ENCODE measurements around the gene STK32C. TPM values are rescaled to one million over a fixed set of nuclear protein-coding genes. Genes with fewer than 3 reads are reported as not detected.

STK32C gene
- total RNA-seq, 1 experiment from 2014 or later, result 20.7 TPM

- DNase-seq (ENCODE audit: unreplicated experiment), result no peak
- ChIA-PET POLR2A (no interaction called here), CTCF (interaction anchor here (0.6 kb wide), 1 partner anchor 10 kb away, joined by 3 read pairs; no protein-coding TSS in a partner anchor)
- no peak overlapping the region for H3K27ac Mint-ChIP-seq (ENCODE audit: low read depth, unreplicated experiment)
- H3K4me1 Mint-ChIP-seq (ENCODE audit: insufficient read depth, unreplicated experiment), result no peaks in the 10 kb centered on the region
- H3K4me3 Mint-ChIP-seq (ENCODE audit: unreplicated experiment), result no peak overlapping the region
- TF ChIP-seq, protein P1, sequence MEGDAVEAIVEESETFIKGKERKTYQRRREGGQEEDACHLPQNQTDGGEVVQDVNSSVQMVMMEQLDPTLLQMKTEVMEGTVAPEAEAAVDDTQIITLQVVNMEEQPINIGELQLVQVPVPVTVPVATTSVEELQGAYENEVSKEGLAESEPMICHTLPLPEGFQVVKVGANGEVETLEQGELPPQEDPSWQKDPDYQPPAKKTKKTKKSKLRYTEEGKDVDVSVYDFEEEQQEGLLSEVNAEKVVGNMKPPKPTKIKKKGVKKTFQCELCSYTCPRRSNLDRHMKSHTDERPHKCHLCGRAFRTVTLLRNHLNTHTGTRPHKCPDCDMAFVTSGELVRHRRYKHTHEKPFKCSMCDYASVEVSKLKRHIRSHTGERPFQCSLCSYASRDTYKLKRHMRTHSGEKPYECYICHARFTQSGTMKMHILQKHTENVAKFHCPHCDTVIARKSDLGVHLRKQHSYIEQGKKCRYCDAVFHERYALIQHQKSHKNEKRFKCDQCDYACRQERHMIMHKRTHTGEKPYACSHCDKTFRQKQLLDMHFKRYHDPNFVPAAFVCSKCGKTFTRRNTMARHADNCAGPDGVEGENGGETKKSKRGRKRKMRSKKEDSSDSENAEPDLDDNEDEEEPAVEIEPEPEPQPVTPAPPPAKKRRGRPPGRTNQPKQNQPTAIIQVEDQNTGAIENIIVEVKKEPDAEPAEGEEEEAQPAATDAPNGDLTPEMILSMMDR (IDR thresholded peaks at IDR 0.05; ENCODE audit: unreplicated experiment), result no peak
- intact Hi-C loops (cut with micrococcal nuclease), result no loop called here
- H3K36me3 Mint-ChIP-seq (ENCODE audit: insufficient read depth, unreplicated experiment), result peaks cover 8% of the 10 kb centered on the region
- H3K27me3 Mint-ChIP-seq (ENCODE audit: insufficient read depth, unreplicated experiment), result no peaks in the 10 kb centered on the region
- peaks cover 4% of the 10 kb centered on the region for H3K9me3 Mint-ChIP-seq (ENCODE audit: unreplicated experiment)
- BruUV-seq (replicated peaks), result no TSS peak
These were observed 99.2 kb downstream of the STK32C start for GRCh38 chr10:132208462-132209050.

DNA sequence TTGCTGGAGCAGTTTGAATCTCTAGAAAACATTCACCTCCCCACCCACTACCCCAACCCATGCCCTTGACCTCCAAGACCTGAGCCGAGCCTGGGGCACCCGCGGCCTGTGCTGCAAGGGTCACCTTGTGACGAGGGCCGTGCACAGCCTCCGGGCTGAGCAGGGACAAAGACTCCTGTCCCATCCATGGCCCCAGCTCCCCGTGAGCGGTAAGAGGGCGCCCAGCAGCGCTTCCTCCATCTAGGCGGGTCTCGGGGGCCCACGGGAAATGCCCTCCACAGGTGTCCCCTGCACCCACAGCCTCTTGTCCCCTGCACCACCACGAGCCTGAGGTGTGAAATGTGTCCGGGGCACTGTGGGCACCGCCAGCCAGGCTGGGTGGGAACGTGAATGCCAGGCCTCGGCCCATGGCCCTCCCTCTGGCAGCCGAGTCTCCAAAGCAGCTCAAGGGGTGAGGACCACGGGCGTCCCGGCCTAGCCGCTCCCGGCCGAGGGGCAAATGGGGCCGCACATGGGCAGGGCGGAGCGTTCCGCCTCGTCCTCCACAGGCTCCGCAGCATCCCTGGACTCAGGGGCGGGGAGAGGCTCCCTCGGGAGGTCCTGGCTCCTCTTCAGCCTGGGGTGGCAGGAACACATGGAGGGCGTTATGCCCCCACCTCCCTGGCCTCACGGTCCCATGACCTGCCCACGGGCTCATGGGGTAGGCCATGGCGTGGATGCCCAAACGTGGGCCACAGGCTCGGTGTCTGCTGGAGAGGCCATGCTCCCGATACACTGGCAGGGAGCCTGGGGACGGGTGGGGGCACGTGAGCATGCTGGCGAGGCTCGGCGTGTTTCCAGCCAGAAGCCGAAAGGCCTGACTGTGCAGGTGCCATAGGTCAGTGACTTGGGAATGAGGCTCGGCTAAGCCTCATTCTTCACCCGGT, 100.0 kb downstream of the STK32C start:
- Mint-ChIP-seq H3K27ac (ENCODE audit: low read depth, unreplicated experiment) (no peak overlapping the region), H3K36me3 (ENCODE audit: insufficient read depth, unreplicated experiment) (peaks cover 4% of the 10 kb centered on the region), H3K9me3 (ENCODE audit: unreplicated experiment) (no peaks in the 10 kb centered on the region), H3K4me3 (ENCODE audit: unreplicated experiment) (no peak overlapping the region), H3K27me3 (ENCODE audit: insufficient read depth, unreplicated experiment) (no peaks in the 10 kb centered on the region), H3K4me1 (ENCODE audit: insufficient read depth, unreplicated experiment) (no peaks in the 10 kb centered on the region)
- TF ChIP-seq, protein P1 (IDR thresholded peaks at IDR 0.05; ENCODE audit: unreplicated experiment), result no peak
- ChIA-PET POLR2A (no interaction called here), CTCF (interaction anchor here (0.7 kb wide), 1 partner anchor 170 kb away, joined by 3 read pairs; no protein-coding TSS in a partner anchor)
- no peak for DNase-seq (ENCODE audit: unreplicated experiment)
- no TSS peak for BruUV-seq (replicated peaks)
- intact Hi-C loops (cut with micrococcal nuclease), result no loop called here

DNA sequence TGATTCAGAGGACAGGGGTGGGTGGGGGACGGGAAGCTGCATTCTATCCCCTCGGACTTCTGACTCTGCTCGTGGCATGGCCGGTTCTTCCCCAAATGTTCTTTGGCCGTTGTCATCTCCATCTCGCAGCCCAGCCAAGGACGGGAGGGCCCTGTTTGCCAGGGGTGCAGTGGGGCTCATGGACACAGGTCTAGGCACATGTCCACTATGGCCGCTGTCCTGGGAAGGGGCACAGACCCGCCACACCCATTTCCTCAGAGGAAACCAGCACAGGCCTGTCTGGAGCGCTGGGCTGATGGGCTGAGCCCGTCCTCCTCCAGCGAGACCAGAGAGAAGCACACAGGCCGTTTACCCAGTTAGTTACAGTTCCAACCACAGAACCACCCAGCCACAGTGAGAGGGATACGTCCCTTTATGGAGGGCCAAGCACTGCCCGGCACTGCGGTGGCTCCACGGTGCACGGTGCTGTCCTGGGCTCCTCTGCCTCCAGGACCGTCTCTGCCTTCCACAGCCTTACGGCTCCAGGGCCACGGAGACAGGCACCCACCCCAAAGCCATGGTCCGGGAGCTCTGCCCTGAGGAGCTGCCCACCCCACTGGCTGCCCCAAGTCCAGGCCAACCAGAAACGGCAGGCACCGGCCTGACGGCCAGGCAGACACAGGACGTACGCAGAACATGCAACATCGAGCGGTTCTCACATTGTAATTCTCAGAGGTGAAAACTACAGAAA, 100.8 kb downstream of the STK32C start:
- BruUV-seq (replicated peaks), result no TSS peak
- H3K27me3 Mint-ChIP-seq (ENCODE audit: insufficient read depth, unreplicated experiment), result no peaks in the 10 kb centered on the region
- POLR2A ChIA-PET, result no interaction called here
- H3K4me1 Mint-ChIP-seq (ENCODE audit: insufficient read depth, unreplicated experiment), result no peaks in the 10 kb centered on the region
- no peak overlapping the region for H3K27ac Mint-ChIP-seq (ENCODE audit: low read depth, unreplicated experiment)
- no peaks in the 10 kb centered on the region for H3K9me3 Mint-ChIP-seq (ENCODE audit: unreplicated experiment)
- TF ChIP-seq, protein P1 (IDR thresholded peaks at IDR 0.05; ENCODE audit: unreplicated experiment), result no peak
- intact Hi-C loops (cut with micrococcal nuclease), result no loop called here
- CTCF ChIA-PET, result interaction anchor here (0.7 kb wide), 1 partner anchor 169 kb away, joined by 3 read pairs; no protein-coding TSS in a partner anchor
- H3K4me3 Mint-ChIP-seq (ENCODE audit: unreplicated experiment), result no peak overlapping the region
- H3K36me3 Mint-ChIP-seq (ENCODE audit: insufficient read depth, unreplicated experiment), result peaks cover 4% of the 10 kb centered on the region
- DNase-seq (ENCODE audit: unreplicated experiment), result no peak

GRCh38 chr10:132206377-132206745, 101.4 kb downstream of the STK32C start:
- no peaks in the 10 kb centered on the region for H3K9me3 Mint-ChIP-seq (ENCODE audit: unreplicated experiment)
- no TSS peak for BruUV-seq (replicated peaks)
- CTCF ChIA-PET, result no interaction called here
- no peak overlapping the region for H3K27ac Mint-ChIP-seq (ENCODE audit: low read depth, unreplicated experiment)
- no peak overlapping the region for H3K4me3 Mint-ChIP-seq (ENCODE audit: unreplicated experiment)
- POLR2A ChIA-PET, result no interaction called here
- no peaks in the 10 kb centered on the region for H3K27me3 Mint-ChIP-seq (ENCODE audit: insufficient read depth, unreplicated experiment)
- H3K36me3 Mint-ChIP-seq (ENCODE audit: insufficient read depth, unreplicated experiment), result peaks cover 4% of the 10 kb centered on the region
- DNase-seq (ENCODE audit: unreplicated experiment), result no peak
- TF ChIP-seq, protein P1 (IDR thresholded peaks at IDR 0.05; ENCODE audit: unreplicated experiment), result no peak
- intact Hi-C loops (cut with micrococcal nuclease), result no loop called here
- no peaks in the 10 kb centered on the region for H3K4me1 Mint-ChIP-seq (ENCODE audit: insufficient read depth, unreplicated experiment)
